Bronchial epithelial cell (primary cell): Measurements from ENCODE around the gene ITIH3. TPM values are rescaled to one million over a fixed set of nuclear protein-coding genes. Genes with fewer than 3 reads are reported as not detected.

ENCODE experiments used
- DNase-seq: peaks from one replicate; pipeline ENCODE4 v3.0.0-alpha.2; 2010; ENCODE audit warnings: low read depth
- FAIRE-seq: peaks from 2 replicates; lab custom pipeline; 2011; peaks lifted over from hg19 to GRCh38; lab: Jason Lieb, UNC
- H3K27me3 ChIP-seq: 2 replicates; pipeline ENCODE4 v1.5.1; 2011; ENCODE audit warnings: low read length; ENCODE audit not compliant: control insufficient read depth, insufficient read depth
- H3K36me3 ChIP-seq: 2 replicates; pipeline ENCODE4 v1.5.1; 2011; ENCODE audit warnings: low read length; ENCODE audit not compliant: control insufficient read depth, insufficient read depth
- H3K4me3 ChIP-seq: 2 replicates; pipeline ENCODE4 v1.5.1; 2011; ENCODE audit warnings: mild to moderate bottlenecking, low read depth, low read length, control low read depth
- CTCF ChIP-seq: IDR thresholded peaks from 2 replicates; pipeline ENCODE4 v1.5.1; 2011; ENCODE audit warnings: mild to moderate bottlenecking, moderate library complexity, low read length, control low read depth, inconsistent platforms; ENCODE audit not compliant: insufficient read depth, severe bottlenecking
- total RNA-seq: library from RNA; depleted of rRNA; stranded (reverse); fragments of >200 nt; gene quantifications from 2 replicates; pipeline ENCODE4 v1.2.1, GENCODE V29; 2014

ITIH3 gene
- total RNA-seq, 1 donor from 2014 or later, result not detected

GRCh38 chr3:52854013-52854412, 59.4 kb downstream of the ITIH3 start:
- Histone ChIP-seq H3K36me3 (peaks cover 1% of the 10 kb centered on the region), H3K27me3 (no peaks in the 10 kb centered on the region), H3K4me3 (no peak overlapping the region)
- FAIRE-seq (no peak), DNase-seq (no peak)
- no peak for TF ChIP-seq CTCF

- Histone ChIP-seq H3K27me3 (no peaks in the 10 kb centered on the region), H3K36me3 (no peaks in the 10 kb centered on the region), H3K4me3 (no peak overlapping the region)
- no peak for TF ChIP-seq CTCF
- DNase-seq (no peak), FAIRE-seq (no peak)
Observed at GRCh38 chr3:52856666-52857065, 62.1 kb downstream of the ITIH3 start.

GRCh38 chr3:52857133-52857532, 62.5 kb downstream of the ITIH3 start:
- no peaks in the 10 kb centered on the region for H3K27me3 ChIP-seq
- no peak for FAIRE-seq
- no peaks in the 10 kb centered on the region for H3K36me3 ChIP-seq
- TF ChIP-seq CTCF, result no peak
- DNase-seq, result no peak
- no peak overlapping the region for H3K4me3 ChIP-seq

GRCh38 chr3:52857864-52858263, 63.3 kb downstream of the ITIH3 start:
- H3K4me3 ChIP-seq, result no peak overlapping the region
- DNase-seq (no peak), FAIRE-seq (no peak)

More at GRCh38 chr3:52857864-52858263, 63.3 kb downstream of the ITIH3 start:
- no peaks in the 10 kb centered on the region for H3K27me3 ChIP-seq
- no peaks in the 10 kb centered on the region for H3K36me3 ChIP-seq
- no peak for TF ChIP-seq CTCF

Other genes with a start within 250 kb of the ITIH3 start
- 72.5 and 95.6 TPM in 2 replicates for gene PBRM1, start 108.9 kb upstream of the ITIH3 start, total RNA-seq
- gene GNL3, start 108.8 kb upstream of the ITIH3 start, total RNA-seq, result 167 and 232 TPM in 2 replicates
- gene GLT8D1, start 89.0 kb upstream of the ITIH3 start, total RNA-seq, result 49.8 and 54.3 TPM in 2 replicates
- 51.1 and 57.9 TPM in 2 replicates for gene SPCS1, start 88.7 kb upstream of the ITIH3 start, total RNA-seq
- 20.5 and 24.8 TPM in 2 replicates for gene NEK4, start 23.9 kb upstream of the ITIH3 start, total RNA-seq
- gene ITIH1, start 17.2 kb upstream of the ITIH3 start, total RNA-seq, result not detected in 2 replicates
- gene ITIH4, start 35.9 kb downstream of the ITIH3 start, total RNA-seq, result 0.26 and 1.8 TPM in 2 replicates
- not detected in 2 replicates for gene MUSTN1, start 40.2 kb downstream of the ITIH3 start, total RNA-seq
- 7.9 and 11.0 TPM in 2 replicates for gene STIMATE, start 102.8 kb downstream of the ITIH3 start, total RNA-seq